K562 (cell line): ENCODE results near the gene RCHY1. TPM values are rescaled to one million over a fixed set of nuclear protein-coding genes. Genes with fewer than 3 reads are reported as not detected.
A peak's percentile ranks its signal among the peaks of the same experiment; 100 is the strongest.

Experiments
- ATF2 ChIP-seq: sonication (generic); formaldehyde crosslinking; IDR thresholded peaks from 2 replicates; pipeline ENCODE4 v1.8.1; 2022; ENCODE audit warnings: missing genetic modification reagents
- GTF2A2 ChIP-seq: IDR thresholded peaks from 2 replicates; pipeline ENCODE4 v1.6.1; 2016; ENCODE audit warnings: mild to moderate bottlenecking, missing genetic modification characterization, missing compliant biosample characterization
- HDAC2 ChIP-seq: fragments of 450-650 bp; IDR thresholded peaks from 2 replicates; pipeline ENCODE4 v1.6.1; 2016; ENCODE audit warnings: mild to moderate bottlenecking
- L3MBTL2 ChIP-seq: fragments of 450-650 bp; IDR thresholded peaks from 2 replicates; pipeline ENCODE4 v1.6.1; 2016; ENCODE audit warnings: mild to moderate bottlenecking, moderate library complexity
- MTA2 ChIP-seq: fragments of 450-650 bp; IDR thresholded peaks from 2 replicates; pipeline ENCODE4 v1.6.1; 2016; ENCODE audit warnings: low read depth
- MXI1 ChIP-seq: IDR thresholded peaks from 2 replicates; pipeline ENCODE4 v1.6.1; 2011; ENCODE audit warnings: low read depth, mild to moderate bottlenecking, improper control_type of control experiment, low read length
- NR2C1 ChIP-seq, 2 experiments: fragments of 450-650 bp; IDR thresholded peaks; 2 replicates each; pipeline ENCODE4 v1.6.1; 2017; ENCODE audit warnings: mild to moderate bottlenecking in 2 of 2, antibody characterized with exemption in 1 of 2, inconsistent platforms in 1 of 2, missing compliant biosample characterization in 1 of 2, missing genetic modification characterization in 1 of 2
- PBX2 ChIP-seq, 2 experiments: IDR thresholded peaks in 1 of 2; conservative IDR thresholded peaks in 1 of 2; 2 replicates each; pipeline ENCODE4 v1.6.1; 2016; ENCODE audit warnings: low read depth in 2 of 2, mild to moderate bottlenecking in 1 of 2, missing compliant biosample characterization in 1 of 2, missing genetic modification characterization in 1 of 2, moderate library complexity in 1 of 2
- PRPF4 ChIP-seq: fragments of 200-400 bp; formaldehyde crosslinking; IDR thresholded peaks from one replicate; pipeline ENCODE4 v1.6.1; 2017; ENCODE audit warnings: low read length, low read depth, mild to moderate bottlenecking; ENCODE audit not compliant: insufficient read depth, poor library complexity, severe bottlenecking
- RNF219 ChIP-seq: fragments of 250-450 bp; sonication (Bioruptor Pico); IDR thresholded peaks from 2 replicates; pipeline ENCODE4 v1.5.0; 2022; ENCODE audit warnings: mild to moderate bottlenecking
- STAG1 ChIP-seq: sonication (generic); formaldehyde crosslinking; IDR thresholded peaks from 2 replicates; pipeline ENCODE4 v1.5.0; 2020; ENCODE audit warnings: missing genetic modification reagents, borderline replicate concordance
- TAF9B ChIP-seq: fragments of 450-650 bp; IDR thresholded peaks from 2 replicates; pipeline ENCODE4 v1.6.1; 2018; ENCODE audit warnings: mild to moderate bottlenecking; ENCODE audit not compliant: partially characterized antibody
- TFAM ChIP-seq: fragments of 250-450 bp; sonication (Bioruptor Pico); conservative IDR thresholded peaks from 2 replicates; pipeline ENCODE4 v1.5.0; 2021; ENCODE audit warnings: mild to moderate bottlenecking, moderate library complexity
- U2AF1 ChIP-seq: fragments of 200-400 bp; formaldehyde crosslinking; optimal IDR thresholded peaks from 2 replicates; pipeline ENCODE3; 2017; ENCODE audit warnings: mild to moderate bottlenecking, low read depth, low read length, moderate library complexity
- ZNF121 ChIP-seq: sonication (generic); formaldehyde crosslinking; conservative IDR thresholded peaks from 2 replicates; pipeline ENCODE4 v1.8.0; 2022; ENCODE audit warnings: missing genetic modification reagents
- ZNF197 ChIP-seq: fragments of 200-800 bp; sonication (Bioruptor generic); IDR thresholded peaks from 2 replicates; pipeline ENCODE4 v1.6.1; 2016; ENCODE audit warnings: low read depth, missing genetic modification characterization, missing compliant biosample characterization
- ZNF311 ChIP-seq: fragments of 250-450 bp; sonication (Bioruptor Pico); IDR thresholded peaks from 2 replicates; pipeline ENCODE4 v1.4.0; 2020; ENCODE audit warnings: mild to moderate bottlenecking, moderate library complexity
- ZNF444 ChIP-seq: fragments of 250-450 bp; sonication (Bioruptor Pico); IDR thresholded peaks from 2 replicates; pipeline ENCODE4 v1.4.0; 2020; ENCODE audit warnings: mild to moderate bottlenecking, moderate library complexity
- ZNF77 ChIP-seq: fragments of 250-450 bp; sonication (Bioruptor Pico); IDR thresholded peaks from 2 replicates; pipeline ENCODE4 v1.5.0; 2020
- ZNF785 ChIP-seq: fragments of 250-450 bp; sonication (Bioruptor Pico); IDR thresholded peaks from 2 replicates; pipeline ENCODE4 v1.4.0; 2020; ENCODE audit warnings: mild to moderate bottlenecking
- polyA plus RNA-seq, 8 experiments: library from polyadenylated mRNA; depleted of rRNA in 4 of 8; stranded (reverse) in 5 of 8; unstranded in 3 of 8; fragments of >200 nt; fragmentation: Nextera tagmentation in 2 of 8; fragmentation: Illumina TruSeq in 1 of 8; extraction: Ambion mirVana in 2 of 8; extraction: Trizol in 1 of 8; gene quantifications; 2 replicates each; pipeline versions ENCODE4 v1.2.1 to v1.2.3, GENCODE V29; 2011 to 2014; ENCODE audit warnings: inconsistent platforms in 1 of 8, missing spikeins in 1 of 8
- total RNA-seq, 7 experiments: library from RNA; depleted of rRNA in 6 of 7; stranded (reverse); fragments of >200 nt in 6 of 7; fragmentation: Illumina TruSeq in 2 of 7; extraction: Trizol in 2 of 7; gene quantifications; 2 replicates each; pipeline versions ENCODE4 v1.2.1 to v1.2.3, GENCODE V29; 2011 to 2021; ENCODE audit warnings: low replicate concordance in 1 of 7
- TF ChIP-seq, protein P1 (sequence below): fragments of 250-450 bp; sonication (Bioruptor Pico); IDR thresholded peaks from 2 replicates; pipeline ENCODE4 v1.8.0; 2022; ENCODE audit warnings: moderate library complexity, mild to moderate bottlenecking, inconsistent platforms

RCHY1 gene
- total and polyA plus RNA-seq, 9 of the 15 experiments (the other 6 are each of a cell fraction or from before 2014, with no cell fraction given): 27.3 to 85.1 (median 45.9) TPM

- TF ChIP-seq HDAC2 (peak; percentile 59), STAG1 (CRISPR knock-in tag) (no peak), PBX2 (CRISPR knock-in tag; IDR thresholded peaks at IDR 0.05; ENCODE audit: low read depth) (no peak), PBX2 (tag; conservative IDR thresholded peaks at IDR 0.05; ENCODE audit: low read depth) (peak; percentile 25; the same call in 1 of the 2 replicates), NR2C1 (IDR thresholded peaks at IDR 0.05) (peak; percentile 84), NR2C1 (tag; IDR thresholded peaks at IDR 0.05) (peak; percentile 69), ZNF121 (CRISPR knock-in tag) (no peak), MTA2 (no peak), ZNF77 (CRISPR knock-in tag) (no peak), ZNF785 (CRISPR knock-in tag) (no peak), ZNF311 (no peak), TFAM (CRISPR knock-in tag) (no peak), TAF9B (peak; percentile 89), ZNF444 (CRISPR knock-in tag) (no peak), PRPF4 (no peak), U2AF1 (no peak), ZNF197 (no peak), L3MBTL2 (peak; percentile 72), GTF2A2 (tag) (no peak), MXI1 (0 out of 2 replicates have a peak, but pooled peaks have one; percentile 24), ATF2 (CRISPR knock-in tag) (no peak), RNF219 (CRISPR knock-in tag) (no peak)
- TF ChIP-seq, protein P1, sequence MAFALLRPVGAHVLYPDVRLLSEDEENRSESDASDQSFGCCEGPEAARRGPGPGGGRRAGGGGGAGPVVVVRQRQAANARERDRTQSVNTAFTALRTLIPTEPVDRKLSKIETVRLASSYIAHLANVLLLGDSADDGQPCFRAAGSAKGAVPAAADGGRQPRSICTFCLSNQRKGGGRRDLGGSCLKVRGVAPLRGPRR (CRISPR knock-in tag): no peak
Observed at GRCh38 chr4:75514131-75514948, at the start of gene RCHY1, which contains the start of gene THAP6 (continued).
